ENCODE measurements around the gene SLC5A10.
"Not testable (repeated sequence)": the region's sequence is repeated elsewhere in the genome, so short reads cannot be mapped to it uniquely, and the experiment has no call there.

The SLC5A10 gene

DNA sequence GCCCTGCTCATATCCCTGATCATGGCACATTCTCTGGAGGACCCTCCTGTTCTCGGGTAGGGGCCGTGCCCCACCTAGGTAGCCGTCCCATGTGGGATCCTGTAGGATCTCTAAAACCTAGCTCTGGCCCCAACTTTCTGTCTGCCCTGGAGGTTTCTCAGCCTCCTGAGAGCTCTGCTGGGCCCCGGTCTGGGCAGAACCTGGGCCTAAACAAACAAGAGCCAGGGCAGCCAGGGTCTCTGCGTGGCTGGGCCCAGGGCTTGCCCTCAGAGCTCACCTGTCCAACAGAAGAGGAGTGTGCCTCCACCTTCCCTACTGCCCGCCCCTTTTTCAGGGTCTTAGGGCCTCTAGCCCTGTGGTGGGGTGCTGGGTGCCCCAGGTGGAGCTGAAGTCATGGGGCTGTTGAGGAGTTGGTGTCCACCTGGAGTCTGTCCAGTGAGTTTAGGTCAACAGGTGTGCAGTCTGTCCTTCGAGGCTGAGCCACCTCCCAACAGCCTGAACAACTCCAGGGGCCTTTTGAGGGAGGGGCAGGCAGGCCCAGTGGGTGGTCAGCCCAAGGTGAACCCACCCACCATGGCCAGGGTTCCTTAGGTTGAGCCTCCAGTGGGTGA, 69.2 kb downstream of the SLC5A10 start:
- not testable (repeated sequence) for DNase-seq

- DNase-seq = peak; percentile 46
These were observed 69.7 kb downstream of the SLC5A10 start for GRCh38 chr17:19021622-19022083.

DNA sequence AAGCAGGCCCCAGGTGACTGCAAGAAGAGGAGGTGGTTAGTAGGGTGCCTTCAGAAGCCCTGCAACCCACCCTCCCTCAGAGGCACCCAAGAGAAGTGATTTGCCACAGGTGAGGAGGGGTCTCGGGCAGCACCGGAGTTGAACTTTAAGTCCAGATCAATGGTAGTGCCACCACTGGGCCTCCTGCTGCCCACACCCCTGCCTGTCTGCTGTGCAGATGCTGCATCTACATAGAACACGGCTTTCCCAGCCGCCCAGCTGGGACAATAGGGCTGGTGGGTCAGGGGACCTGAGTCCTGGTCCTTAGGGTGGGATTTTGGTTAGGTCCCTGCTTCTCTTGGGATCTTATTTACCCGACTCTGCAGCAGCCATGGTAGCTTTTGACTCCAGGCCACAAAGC, 70.2 kb downstream of the SLC5A10 start:
- no peak for DNase-seq

GRCh38 chr17:19022747-19023146, 70.8 kb downstream of the SLC5A10 start:
- no peak for DNase-seq

- DNase-seq = no peak
These were observed 71.4 kb downstream of the SLC5A10 start for GRCh38 chr17:19023209-19023999.

DNA sequence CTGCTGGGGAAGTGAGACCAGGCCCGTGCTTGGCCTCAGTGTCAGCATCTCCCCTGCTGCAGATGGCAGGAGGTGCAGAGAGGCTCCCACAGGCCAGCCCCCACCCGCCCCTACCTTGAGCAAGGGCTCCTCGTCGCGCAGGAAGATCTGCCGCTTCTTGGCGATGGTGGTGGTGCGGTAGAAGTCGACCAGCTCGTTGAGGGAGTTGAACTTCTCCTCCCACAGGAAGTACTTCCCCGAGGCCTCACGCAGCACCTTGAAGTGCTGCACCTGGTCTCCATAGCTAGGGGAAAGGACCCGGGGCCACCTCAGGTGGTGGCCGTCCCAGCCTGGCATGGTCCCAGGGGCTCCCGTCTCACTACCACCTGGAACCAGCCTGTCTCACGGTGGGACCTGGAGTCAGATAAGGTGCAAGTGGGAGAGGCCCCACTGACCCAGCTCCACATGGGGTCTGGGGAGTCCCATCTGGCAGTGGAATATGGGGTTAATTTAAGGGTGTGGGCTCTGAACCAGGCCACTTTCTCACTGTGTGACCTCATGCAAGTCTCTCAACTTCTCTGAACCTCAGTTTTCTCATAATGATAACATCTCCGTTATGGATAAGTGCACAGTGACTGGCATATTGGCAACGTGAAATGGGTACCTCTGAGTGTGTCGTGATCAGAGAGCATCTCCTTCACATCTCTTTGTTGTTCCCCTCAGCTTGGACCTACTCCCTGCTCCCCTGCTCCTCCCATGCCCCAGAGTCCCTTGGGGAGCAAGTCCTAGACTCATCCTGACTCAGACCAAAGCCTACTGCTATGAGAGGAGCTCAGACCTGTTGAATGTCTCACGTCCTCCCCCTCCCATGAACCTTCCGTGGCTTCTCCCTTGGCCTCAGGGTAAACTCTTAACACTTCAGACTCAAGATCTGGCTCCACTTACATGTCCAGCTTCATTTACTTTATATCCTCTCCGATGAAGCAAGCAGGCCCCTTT, 72.4 kb downstream of the SLC5A10 start:
- DNase-seq = no peak

DNA sequence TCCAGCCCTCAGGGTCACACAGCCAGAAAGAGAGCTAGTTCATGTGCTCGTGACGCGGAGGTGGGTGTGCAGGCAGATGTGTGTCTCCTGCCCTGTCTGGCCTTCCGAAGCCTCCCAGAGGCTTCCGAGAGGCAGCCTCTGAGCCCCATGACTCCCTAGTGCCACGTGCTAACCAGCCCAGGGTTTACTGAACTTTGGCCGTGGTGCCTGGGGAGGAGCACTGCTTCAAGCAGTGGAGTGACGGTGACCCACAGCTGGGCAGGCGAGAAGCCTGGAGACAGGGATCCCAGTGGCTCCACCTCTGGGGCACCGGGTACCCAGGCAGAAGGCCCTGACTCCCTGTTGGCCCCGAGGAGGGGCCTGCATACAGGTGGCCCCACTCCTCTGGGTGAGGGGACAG, 76.7 kb downstream of the SLC5A10 start:
- not testable (repeated sequence) for DNase-seq

DNA sequence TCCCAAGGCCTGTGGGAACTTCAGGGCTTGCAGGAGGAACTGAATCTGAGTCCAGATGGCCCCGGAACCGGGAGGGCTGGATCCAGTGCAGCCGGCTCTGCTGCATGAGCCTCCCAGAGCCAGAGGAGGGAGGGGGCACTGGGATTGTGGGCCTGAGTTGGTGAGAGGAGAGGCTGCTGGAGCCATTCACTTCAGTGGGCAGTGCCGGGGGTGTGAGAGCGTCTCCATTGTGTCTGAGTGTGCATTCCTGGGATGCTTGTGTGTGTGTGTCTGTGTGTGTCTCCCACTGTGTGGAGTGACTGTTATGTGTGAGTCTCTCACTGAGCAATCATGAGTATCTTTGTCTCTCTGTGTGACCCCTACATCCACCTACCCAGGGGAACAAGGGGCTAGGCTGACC, 77.8 kb downstream of the SLC5A10 start:
- not testable (repeated sequence) for DNase-seq

GRCh38 chr17:19030771-19031449, 78.9 kb downstream of the SLC5A10 start:
- not testable (repeated sequence) for DNase-seq

DNA sequence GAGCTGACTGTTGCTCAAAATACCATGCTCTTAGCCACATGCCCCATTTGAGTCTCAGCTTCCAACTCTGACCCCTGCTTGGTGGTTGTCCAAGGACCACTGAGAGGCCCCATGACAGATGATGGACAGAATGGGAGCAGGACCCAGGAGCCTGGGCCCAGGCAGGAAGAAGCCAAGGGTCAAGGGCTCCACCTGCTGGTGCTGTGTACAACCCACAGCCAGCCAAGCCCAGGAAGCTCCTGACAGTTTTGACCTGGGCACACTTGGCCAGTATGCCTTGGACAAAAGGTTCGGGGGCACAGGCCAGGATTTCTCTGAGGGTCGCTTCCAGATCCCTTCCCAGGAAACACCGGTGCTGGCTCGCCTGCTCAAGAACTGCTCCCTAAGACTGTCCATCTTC, 79.8 kb downstream of the SLC5A10 start:
- peak; percentile 53 for DNase-seq

GRCh38 chr17:19032377-19032988, 80.5 kb downstream of the SLC5A10 start:
- not testable (repeated sequence) for DNase-seq

DNA sequence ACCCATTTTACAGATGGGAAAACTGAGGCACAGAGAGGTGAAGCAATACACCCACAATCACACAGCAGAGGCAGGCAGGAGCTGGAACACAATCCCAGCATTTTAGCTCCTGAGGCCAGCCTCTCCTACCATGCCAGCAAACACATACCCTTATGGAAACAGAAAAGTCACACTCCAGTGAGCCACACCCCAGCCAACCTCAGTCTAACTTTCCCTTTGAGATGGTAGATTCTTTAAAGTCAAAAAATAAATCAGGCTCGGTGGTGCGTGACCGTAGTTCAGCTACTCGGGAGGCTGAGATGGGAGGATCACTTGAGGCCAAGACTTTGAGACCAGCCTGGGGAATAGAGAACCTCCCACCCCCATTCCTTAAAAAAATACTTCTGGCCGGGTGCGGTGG, 84.2 kb downstream of the SLC5A10 start:
- DNase-seq = not testable (repeated sequence)

GRCh38 chr17:19037547-19037946, 85.6 kb downstream of the SLC5A10 start:
- DNase-seq = not testable (repeated sequence)

- DNase-seq = not testable (repeated sequence)
These were observed 86.0 kb downstream of the SLC5A10 start for GRCh38 chr17:19038007-19038406.

DNA sequence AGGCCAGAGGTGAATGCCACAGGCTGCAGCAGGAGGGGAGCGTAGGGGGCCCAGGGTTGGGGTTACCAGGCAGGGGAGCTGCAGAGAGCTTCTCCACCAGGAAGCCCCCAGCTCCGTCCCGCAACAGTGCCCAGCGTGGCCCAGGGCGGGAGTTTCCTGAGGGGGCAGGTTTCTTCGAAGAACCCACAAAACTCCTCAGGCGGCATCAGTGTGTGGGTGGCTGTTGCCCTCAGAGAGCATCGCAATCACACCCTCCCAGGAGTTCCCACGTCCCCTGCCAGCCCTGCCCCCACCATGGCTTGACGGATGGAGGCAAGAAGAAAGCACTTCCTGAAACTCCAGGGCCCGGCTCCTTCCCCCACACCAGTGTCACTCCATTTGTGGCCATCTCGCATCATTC, 86.8 kb downstream of the SLC5A10 start:
- DNase-seq = not testable (repeated sequence)

- DNase-seq = not testable (repeated sequence)
These were observed 88.4 kb downstream of the SLC5A10 start for GRCh38 chr17:19040350-19040749.

GRCh38 chr17:19041871-19042270, 89.9 kb downstream of the SLC5A10 start:
- DNase-seq = not testable (repeated sequence)

- not testable (repeated sequence) for DNase-seq
These were observed 90.4 kb downstream of the SLC5A10 start for GRCh38 chr17:19042369-19042768.

DNA sequence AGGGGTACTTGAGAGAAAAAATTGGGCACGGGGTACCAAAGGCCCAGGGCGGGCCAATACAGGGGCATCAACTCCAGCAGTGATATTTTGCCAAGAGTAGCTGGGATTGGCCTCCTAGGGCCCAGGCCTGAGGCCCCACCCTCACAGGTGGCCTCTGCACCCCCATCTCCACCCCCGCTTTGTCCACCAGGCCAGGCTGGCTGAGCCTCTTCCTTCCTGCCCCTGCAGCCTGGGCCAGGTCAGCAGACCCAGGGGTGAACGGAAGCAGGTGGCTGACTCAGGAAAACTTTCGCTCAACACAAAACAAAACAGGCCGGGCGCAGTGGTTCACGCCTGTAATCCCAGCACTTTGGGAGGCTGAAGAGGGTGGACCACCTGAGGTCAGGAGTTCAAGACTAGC, 91.1 kb downstream of the SLC5A10 start:
- not testable (repeated sequence) for DNase-seq

- not testable (repeated sequence) for DNase-seq
These were observed 92.7 kb downstream of the SLC5A10 start for GRCh38 chr17:19044643-19045042.

- DNase-seq = not testable (repeated sequence)
These were observed 94.9 kb downstream of the SLC5A10 start, which contains the start of gene GRAP for GRCh38 chr17:19046782-19047375. GRAP (minus strand) TSS chr17:19046957; CDS start chr17:19046926, 31 bp downstream.

All from activated naive CD4-positive, alpha-beta T cell treated with Interleukin-2 at 50 U/mL for 16 hours (primary cell).